A549 (cell line): ENCODE data around the gene PTPRN2.

ENCODE experiments used
- POLR2A ChIP-seq: IDR thresholded peaks from 2 replicates; pipeline ENCODE4 v1.6.1; 2012; ENCODE audit warnings: mild to moderate bottlenecking, low read length
- RAD21 ChIP-seq, 2 experiments: fragments of >200 bp in 1 of 2; sonication (Bioruptor Twin) in 1 of 2; formaldehyde crosslinking in 1 of 2; IDR thresholded peaks in 1 of 2; conservative IDR thresholded peaks in 1 of 2; 2 replicates in 1 of 2; 3 replicates in 1 of 2; pipeline ENCODE4 v1.6.1; 2012 to 2018; ENCODE audit warnings: inconsistent platforms in 1 of 2
- TF ChIP-seq, protein P1 (sequence below): IDR thresholded peaks from 2 replicates; pipeline ENCODE4 v1.6.1; 2012
- TF ChIP-seq, protein P2 (sequence below): fragments of >200 bp; sonication (Bioruptor Twin); formaldehyde crosslinking; IDR thresholded peaks from 3 replicates; pipeline ENCODE4 v1.5.1; 2016

DNA sequence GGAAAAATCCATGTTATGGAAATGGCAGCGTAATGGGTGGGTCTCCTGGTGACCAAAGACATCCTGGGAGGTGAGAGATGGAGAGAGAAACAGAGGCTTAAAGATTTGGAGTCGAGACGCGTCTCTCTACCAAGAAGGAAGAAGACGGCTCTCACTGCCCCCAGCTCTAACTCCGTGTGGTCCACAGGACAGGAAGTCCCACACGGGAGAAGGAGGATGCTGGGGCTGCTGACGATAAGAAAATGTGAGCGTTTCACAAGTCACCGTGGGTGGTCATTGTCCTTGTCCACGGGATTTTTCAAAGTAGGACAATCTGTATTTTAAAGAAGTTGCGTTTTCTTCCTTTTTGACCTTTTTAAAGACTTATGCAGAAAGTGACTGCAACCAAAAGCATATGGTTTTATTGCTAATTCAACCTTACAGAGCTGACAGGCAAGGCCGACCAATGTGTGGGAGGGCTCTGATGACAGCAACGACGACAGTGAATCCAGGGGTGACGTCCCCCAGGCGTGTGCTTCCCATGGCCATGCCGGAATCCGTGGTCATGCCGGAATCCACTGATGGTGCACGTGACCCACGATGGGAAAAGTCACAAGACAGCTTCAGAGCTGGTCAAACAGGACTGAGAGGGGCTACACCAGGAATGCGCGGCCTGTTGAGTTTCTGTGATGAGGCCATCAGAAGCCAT, 341.2 kb downstream of the PTPRN2 start:
- TF ChIP-seq RAD21 (conservative IDR thresholded peaks at IDR 0.05 in 1 of 2, IDR thresholded peaks at IDR 0.05 in 1 of 2): no peak
- TF ChIP-seq, protein P1, sequence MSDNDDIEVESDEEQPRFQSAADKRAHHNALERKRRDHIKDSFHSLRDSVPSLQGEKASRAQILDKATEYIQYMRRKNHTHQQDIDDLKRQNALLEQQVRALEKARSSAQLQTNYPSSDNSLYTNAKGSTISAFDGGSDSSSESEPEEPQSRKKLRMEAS: no peak
- TF ChIP-seq, protein P2, sequence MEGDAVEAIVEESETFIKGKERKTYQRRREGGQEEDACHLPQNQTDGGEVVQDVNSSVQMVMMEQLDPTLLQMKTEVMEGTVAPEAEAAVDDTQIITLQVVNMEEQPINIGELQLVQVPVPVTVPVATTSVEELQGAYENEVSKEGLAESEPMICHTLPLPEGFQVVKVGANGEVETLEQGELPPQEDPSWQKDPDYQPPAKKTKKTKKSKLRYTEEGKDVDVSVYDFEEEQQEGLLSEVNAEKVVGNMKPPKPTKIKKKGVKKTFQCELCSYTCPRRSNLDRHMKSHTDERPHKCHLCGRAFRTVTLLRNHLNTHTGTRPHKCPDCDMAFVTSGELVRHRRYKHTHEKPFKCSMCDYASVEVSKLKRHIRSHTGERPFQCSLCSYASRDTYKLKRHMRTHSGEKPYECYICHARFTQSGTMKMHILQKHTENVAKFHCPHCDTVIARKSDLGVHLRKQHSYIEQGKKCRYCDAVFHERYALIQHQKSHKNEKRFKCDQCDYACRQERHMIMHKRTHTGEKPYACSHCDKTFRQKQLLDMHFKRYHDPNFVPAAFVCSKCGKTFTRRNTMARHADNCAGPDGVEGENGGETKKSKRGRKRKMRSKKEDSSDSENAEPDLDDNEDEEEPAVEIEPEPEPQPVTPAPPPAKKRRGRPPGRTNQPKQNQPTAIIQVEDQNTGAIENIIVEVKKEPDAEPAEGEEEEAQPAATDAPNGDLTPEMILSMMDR: no peak
- no peak for TF ChIP-seq POLR2A
